HG02840 (cell line): Measurements from ENCODE around the gene CCDC187.

Experiments
- ATAC-seq: cut with Tn5 transposase; IDR thresholded peaks from one replicate; pipeline ENCODE4 v1.9.1; 2021; ENCODE audit warnings: mild to moderate bottlenecking, moderate library complexity, moderate number of reproducible peaks; ENCODE audit not compliant: unreplicated experiment, low FRiP score

Gene CCDC187

GRCh38 chr9:136258786-136259516, 44.9 kb downstream of the CCDC187 start:
- ATAC-seq = no peak

DNA sequence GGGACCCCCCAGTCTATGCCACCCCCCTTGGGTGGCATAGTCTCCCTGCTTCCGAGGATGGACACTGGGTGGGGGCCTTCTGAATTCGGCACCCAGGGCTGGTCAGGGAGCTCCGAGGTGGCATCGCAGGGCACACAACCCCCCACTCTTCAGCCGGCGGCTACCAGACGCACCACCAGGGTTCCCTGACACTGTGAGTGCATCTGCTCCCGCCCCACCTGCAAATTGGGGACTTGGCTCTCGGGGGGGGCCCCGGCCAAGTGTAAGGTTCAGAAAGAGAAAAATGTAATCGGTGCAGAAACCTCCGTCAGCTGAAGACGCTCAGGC, 45.6 kb downstream of the CCDC187 start:
- no peak for ATAC-seq

DNA sequence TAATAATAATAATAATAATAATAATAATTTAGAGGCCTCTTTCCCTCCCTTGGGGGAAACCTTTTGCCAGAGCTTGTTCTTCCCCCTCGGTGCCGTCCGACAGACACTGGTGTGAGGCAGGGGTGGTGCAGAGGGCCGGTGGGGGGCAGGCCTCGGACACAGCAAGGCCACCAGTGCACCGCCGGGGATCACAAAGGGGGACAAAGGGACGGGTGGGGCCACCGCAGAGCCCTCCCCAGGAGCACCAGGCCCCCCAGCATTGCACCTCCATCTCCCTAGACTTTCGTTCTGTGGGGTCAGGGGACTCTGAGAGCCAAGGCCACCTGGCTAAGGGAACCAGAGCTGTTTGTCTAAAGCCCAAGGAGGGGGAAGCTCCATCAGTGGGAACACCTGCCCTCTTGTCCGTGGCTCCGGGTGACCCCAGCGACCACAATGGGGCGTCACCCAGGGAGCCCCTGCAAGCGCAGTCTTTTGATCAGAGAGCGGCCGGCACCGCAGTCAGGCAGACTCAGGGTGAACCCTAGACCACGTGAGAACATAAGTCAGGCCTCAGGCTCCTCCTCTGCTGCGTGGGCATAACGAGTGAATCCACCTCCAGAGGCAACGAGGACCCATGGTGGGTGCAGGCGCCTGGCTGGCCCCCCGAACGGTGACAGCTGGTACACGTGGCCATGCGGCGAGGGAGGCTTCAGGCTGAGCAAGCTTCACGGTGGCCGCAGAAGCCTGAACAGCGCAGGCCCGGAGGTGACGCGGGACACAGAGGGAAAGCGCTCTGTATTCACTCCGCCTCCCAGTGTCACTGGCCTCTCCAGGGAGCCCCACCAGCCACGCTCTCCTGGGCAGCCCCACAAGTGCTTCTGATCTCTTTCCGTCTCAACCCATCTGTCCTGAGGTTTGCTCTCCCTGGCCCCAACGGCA, 46.3 kb downstream of the CCDC187 start:
- no peak for ATAC-seq

DNA sequence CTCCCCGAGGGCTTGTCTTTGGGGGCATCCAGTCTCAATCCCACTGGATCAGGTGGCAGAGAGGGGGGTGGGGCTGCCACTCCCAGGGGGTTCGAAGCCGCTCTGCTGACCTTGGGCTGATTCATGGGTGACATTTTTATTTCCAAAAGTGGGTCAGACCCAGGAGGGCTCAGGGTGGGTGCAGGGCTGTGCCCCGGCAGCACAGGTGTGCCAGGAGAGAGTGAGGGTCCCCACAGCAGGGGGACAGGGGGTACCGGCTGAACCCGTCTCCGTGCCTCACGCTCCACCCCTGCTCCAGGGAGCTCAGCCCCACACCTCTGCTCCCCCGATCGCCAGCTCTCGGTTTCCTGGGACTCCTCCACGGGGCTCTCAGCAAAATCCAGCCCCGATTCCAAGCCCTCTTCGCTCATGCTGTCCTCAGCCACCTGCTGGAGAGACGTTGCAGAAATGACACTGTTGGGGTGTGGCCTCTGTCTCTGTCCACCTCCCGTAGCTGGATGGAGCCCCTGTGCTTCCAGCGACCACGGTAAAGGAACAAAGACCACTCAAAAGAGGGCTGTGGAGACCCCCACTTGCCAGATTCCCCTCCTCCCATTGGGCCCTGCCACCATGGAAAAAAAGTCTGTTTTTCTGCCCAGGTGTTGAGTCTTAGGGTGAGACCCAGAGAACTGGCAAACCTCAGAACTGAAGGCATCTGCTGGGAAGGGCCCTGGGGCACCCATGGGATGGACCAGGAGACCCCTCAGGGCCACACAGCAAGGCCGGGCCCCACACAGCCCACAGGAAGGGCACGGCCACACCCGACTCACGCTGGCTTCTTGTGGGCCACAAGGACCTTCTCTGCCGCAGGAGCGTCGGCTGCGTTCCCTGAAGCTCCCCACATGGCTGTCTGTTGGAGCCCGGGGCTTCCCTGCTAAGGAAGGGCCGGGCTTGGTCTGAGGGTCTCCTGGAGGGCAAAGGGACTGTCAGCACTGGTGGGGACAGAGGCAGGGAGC, 47.7 kb downstream of the CCDC187 start:
- no peak for ATAC-seq

DNA sequence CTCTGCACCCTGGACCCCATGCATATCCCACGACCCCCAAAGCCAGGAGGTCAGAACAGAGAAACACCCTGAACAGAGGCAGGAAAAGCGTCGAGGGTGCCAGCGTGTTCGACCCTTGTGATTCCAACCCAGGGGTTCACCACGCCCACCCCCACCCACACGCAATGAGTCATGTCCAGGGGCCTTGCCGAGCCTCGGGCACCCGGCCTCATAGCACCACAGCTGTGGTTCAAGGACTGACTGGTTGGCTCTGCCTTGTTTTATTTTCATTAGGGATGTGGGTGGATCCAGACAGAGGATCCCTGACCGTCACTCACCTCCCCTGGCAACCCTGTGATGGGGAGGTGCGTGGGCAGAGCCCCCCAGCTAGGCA, 48.7 kb downstream of the CCDC187 start:
- no peak for ATAC-seq

GRCh38 chr9:136254381-136255165, 49.3 kb downstream of the CCDC187 start:
- no peak for ATAC-seq

- ATAC-seq = no peak
Measured at GRCh38 chr9:136253246-136254130, 50.4 kb downstream of the CCDC187 start.

GRCh38 chr9:136252846-136253245, 51.0 kb downstream of the CCDC187 start:
- no peak for ATAC-seq

- ATAC-seq = no peak
Measured at GRCh38 chr9:136252281-136252680, 51.6 kb downstream of the CCDC187 start.

- ATAC-seq = no peak
Measured at GRCh38 chr9:136251264-136252115, 52.4 kb downstream of the CCDC187 start.

DNA sequence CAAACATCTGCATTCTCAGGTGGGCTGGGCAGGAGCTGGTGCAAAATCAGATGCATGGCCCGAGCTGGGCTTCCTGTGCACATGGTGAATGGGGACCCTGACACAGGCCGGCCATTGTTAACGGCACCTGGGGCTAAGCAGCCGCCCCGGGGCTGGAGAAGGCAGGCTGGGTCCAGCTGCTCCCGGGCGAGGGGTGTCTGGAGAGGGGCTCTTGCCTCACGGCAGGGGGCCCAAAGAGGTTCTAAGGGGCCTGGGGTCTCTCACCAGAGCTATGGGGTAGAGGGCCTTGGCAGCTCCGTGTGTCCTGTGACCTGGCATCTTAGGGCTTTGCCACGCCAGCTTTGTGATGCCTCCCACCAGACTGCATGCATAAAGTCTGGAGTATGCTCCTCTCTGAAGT, 53.2 kb downstream of the CCDC187 start:
- ATAC-seq = no peak

GRCh38 chr9:136249877-136250559, 53.9 kb downstream of the CCDC187 start:
- ATAC-seq = no peak

DNA sequence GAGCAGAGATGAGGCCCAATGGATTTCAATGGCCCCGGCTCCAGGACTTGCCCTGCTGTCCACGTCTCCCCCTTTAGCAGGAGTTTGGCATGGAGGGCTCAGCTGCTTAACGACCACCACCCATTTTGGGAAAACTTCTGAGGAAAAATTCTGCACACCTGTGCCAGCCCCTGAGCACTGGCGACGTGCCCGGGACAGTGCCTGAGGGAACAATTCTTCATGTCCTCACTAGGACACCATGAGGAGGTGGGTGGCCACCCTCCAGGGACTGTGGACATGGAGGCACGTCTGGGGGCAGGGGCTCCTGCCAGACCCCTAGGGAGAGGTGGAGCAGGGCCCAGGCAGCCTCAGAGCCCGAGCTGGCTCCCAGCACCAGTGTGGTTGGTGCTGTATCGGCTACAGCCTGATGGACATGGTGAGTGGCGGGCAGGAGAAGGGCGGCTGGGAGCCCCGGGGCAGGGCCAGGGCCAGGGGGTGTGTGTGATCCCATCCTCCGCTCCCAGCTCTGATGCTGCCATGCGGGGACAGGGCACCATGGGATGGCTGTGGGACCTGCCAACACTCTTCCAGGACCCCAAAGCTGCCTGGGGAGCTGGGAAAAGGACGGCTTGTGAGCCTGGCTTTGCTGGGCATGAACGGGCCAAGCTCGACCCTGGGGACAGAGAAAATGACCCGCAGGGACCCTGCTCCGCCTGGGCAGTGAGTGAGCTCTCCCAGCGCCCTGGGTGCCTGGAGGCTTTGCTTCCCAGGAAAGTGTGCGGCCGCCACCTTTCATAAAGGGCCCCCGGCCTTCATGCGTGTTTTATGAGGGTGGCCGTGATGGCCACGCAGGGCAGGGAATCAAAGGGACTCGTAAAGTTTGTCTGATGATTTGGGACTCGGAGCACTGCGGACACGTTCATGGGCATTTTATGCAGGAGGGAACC, 54.7 kb downstream of the CCDC187 start:
- no peak for ATAC-seq

- ATAC-seq = no peak
Measured at GRCh38 chr9:136247947-136248637, 55.8 kb downstream of the CCDC187 start.

GRCh38 chr9:136247551-136247916, 56.4 kb downstream of the CCDC187 start:
- ATAC-seq = no peak
